GM19438 (cell line): ENCODE measurements around the gene ACR.

Source experiments
- ATAC-seq: cut with Tn5 transposase; IDR thresholded peaks from one replicate; pipeline ENCODE4 v1.9.1; 2021; ENCODE audit warnings: low read depth; ENCODE audit not compliant: unreplicated experiment

The ACR gene

DNA sequence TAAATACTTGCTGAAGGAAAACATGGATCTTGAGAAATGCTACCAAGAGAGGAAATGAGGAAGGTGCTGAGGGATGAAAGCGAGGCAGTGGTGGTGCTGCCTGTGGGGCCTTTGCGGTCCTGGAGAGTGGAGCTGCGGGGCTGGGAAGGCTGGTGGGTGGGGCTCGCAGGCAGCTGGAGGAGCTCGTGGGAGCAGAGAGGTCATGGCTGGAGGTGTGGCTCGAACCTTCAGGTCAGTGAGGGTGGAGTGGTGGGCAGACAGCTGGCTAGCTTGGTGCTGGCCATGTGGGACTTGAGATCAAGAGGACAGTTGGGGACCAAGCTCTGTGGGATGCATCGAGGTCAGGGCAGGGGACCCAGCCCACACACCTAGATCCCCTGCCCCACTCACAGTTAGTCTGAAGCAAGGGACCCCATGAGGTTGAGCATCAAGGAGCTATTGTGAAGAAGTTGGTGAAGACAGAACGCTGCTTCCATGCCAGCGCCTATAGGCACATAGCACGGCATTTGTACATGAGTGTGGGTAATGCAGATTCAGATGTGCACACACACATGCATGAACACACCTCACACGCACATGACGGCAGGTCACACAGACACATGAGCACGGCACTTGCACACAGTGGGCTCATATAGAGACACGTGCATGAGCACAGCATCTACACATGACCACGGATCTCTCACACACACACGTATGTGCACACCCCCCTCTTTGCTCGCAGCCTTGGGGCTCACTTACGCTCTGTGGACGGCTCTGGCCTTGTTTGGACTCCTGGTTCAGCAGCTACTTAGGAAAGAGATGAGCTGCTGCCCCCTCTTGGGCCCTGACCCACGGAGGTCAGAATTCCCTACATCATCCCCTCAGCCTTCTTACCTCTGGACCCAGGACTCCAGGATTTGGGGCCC is 34.9 kb upstream of the ACR start:
- no peak for ATAC-seq

DNA sequence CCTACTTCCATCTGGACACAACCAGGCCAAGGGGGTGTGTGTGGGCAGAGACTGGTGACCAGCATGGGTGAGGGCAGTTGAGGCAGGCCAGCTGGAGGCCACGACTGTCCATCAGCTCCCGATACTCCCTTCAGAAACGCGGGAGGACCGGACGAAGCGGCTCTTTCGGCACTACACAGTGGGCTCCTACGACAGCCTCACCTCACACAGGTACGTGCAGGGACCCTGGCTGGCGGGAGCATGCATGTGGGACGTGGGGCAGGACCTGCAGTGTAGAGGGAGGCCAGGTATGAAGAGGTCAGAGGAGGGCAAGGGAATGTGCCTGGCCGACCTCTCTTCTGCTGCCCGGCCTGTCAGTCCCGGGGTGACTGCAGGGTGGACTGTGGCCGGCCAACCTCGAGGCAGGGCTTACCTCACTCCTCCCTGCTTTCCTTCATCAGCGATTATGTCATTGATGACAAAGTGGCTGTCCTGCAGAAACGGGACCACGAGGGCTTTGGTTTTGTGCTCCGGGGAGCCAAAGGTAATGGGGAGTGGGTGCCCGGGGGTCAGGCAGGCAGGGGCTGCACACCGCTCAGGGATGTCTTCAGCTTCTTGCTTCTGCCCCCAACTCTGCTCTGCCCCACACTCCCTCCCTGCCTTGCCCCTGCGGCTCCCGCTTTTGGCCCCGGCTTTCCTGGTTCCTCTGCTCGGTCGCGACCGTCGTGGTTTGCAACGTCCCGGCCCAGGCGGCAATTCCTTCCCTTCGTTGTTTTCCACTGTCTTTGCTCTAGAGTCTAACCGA is 34.1 kb upstream of the ACR start:
- no peak for ATAC-seq

DNA sequence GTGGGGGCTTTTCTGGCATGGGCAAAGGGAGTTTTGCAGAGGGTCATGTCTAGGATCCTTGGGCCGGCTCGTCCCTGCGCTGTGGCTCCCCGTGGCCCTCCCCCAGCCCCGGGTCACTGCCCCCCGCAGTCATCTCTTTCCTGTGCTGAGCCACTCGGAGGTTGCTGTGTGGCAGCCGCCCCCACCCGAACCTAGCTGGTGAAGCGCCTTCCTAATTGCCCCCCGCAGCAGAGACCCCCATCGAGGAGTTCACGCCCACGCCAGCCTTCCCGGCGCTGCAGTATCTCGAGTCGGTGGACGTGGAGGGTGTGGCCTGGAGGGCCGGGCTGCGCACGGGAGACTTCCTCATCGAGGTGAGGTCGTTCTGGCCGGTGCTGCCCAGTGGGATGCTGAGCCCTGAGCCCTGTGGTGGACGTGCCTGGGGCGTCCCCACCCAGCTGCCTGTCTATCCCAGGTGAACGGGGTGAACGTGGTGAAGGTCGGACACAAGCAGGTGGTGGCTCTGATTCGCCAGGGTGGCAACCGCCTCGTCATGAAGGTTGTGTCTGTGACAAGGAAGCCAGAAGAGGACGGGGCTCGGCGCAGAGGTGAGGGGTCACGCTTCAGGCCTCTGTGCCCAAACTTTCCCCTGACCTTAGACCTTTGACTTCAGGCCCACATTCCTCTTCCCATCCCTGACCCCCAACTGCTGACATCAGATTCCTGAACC is 33.3 kb upstream of the ACR start:
- no peak for ATAC-seq

DNA sequence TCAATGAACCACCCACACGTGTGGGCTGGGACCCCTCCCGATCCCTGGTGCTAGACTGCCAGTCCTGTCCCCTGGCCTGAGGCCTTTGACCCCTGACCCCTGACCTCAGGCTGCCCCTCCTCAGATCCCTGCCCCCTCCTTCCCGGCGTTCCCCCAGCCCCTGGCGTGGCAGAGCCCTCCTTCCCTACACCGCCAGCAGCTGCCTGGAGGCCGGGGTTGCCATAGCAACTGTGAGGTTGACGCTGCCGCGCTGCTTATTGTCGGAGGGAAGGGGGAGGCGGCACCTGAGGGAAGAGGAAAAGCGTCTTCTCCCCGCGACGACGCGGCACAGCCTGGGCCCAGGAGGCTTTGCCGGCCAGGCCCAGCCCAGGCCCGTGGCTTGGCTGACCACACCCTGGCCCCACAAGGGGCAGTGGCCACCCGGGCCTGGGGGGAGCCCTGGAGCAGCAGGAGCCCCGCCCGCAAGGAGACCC is 32.7 kb upstream of the ACR start:
- ATAC-seq, result no peak

DNA sequence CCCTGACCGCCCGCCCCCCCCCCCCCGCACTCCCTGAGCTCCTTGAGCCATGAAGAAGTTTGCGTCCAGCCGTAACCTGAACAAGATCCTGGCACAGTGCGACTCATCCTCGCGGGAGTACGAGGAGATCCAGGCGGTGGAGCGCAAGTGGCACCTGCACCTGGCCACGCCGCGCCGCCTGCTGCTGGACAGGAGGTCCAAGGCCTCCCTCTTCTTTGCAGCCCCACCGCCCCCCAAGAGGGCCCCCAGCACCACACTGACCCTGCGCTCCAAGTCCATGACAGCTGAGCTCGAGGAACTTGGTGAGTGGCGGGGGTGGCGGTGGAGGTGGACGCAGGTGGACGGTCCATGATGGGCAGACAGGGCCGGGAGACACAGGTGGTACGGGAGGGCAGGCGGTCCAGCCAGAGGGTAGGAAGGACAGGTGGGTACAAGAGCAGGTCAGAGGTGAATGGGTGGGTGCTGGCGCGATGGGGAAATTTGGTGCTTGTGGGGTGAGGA is 32.1 kb upstream of the ACR start:
- ATAC-seq, result no peak

DNA sequence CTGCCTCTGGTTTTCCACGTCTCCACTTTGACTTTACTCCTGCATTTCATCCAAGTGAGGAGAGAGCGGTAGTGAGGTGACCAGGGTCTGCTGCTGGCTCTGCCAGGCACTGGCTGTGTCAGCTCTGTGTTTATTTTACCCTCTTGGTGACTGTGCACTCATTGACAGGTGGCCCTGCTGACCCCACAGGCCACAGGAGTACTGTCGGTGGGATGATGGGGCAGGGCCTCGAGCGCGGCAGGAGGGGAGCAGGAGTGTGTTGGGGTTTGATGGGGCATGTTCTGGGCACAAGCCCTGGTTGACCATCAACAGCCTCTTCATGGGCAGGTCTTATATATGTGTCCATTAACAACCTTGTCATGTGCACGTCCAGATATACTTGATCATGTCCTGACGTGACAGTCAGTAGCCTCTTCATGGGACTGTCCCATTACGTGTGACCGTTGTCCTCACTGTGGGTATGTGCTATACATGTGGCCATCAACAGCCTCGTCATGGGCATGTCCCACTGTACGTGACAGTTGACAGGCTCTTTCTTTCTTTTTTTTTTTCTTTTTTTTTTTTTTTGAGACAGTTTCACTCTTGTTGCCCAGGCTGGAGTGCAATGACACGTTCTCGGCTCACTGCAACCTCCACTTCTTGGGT is 31.4 kb upstream of the ACR start:
- no peak for ATAC-seq

DNA sequence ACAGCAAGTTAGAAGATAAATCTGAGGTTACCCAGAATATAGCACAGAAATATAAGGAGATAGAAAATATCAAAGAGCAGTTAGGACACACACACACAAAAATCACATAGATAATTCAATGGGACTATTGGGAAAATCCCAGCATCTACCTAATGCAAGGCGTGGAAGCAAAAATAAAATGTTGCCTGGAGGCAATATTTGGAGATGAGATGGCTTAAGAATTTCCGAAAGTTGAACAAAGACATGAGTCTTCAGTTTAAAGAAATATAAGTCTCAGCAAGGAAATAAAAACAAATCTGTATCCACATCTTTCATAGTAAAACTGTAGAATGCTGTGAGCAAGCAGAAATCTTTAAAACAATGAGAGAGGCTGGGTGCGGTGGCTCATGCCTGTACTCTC is 29.5 kb upstream of the ACR start:
- ATAC-seq, result no peak

DNA sequence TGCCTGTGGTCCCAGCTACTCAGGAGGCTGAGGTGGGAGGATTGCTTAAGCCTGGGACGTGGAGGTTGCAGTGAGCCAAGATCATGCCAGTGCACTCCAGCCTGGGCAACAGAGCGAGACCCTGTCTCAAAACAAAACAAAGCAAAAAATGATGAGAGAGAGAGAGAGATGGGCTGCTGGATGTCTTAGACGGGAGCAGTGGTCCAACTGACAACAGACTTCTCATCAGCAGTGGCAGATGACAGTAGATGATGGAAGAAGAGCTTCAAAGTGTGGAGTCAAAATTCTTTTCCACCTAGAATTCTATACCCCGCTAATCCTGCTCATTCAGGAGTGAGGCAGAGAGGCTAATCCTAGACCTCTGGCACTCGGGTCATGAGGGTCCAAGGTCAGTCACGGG is 29.0 kb upstream of the ACR start:
- ATAC-seq, result no peak

DNA sequence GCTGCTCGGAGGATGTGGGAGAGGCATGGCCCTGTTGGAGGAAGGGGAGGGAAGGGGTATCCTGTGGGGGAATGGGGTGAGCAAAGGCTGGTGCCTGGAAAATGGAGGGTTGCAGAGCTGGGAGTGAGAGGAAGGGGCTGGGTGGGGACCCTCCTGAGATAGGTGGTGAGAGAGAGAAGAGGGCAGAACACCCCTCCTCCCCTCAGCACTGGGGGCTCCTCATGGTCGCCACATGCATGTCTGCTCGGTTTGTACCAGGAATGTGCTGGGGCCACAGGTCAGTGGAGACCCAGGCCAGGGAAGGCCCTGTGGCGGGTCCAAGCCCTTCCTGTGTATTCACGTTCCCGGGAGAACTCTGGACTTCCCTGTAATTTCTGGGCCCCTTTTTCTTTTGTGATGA is 27.8 kb upstream of the ACR start:
- no peak for ATAC-seq

DNA sequence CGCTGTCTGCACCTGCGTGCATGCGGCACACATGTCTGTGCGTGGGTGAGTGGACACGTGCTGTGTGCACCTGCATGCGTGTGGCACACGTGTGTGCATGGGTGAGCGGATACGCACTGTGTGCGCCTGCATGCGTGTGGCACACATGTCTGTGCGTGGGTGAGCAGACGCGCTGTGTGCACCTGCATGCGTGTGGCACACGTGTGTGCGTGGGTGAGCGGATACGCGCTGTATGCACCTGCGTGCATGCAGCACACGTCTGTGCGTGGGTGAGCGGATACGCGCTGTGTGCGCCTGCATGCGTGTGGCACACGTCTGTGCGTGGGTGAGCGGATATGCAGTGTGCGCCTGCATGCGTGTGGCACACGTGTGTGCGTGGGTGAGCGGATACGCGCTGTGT is 27.1 kb upstream of the ACR start:
- ATAC-seq, result no peak

DNA sequence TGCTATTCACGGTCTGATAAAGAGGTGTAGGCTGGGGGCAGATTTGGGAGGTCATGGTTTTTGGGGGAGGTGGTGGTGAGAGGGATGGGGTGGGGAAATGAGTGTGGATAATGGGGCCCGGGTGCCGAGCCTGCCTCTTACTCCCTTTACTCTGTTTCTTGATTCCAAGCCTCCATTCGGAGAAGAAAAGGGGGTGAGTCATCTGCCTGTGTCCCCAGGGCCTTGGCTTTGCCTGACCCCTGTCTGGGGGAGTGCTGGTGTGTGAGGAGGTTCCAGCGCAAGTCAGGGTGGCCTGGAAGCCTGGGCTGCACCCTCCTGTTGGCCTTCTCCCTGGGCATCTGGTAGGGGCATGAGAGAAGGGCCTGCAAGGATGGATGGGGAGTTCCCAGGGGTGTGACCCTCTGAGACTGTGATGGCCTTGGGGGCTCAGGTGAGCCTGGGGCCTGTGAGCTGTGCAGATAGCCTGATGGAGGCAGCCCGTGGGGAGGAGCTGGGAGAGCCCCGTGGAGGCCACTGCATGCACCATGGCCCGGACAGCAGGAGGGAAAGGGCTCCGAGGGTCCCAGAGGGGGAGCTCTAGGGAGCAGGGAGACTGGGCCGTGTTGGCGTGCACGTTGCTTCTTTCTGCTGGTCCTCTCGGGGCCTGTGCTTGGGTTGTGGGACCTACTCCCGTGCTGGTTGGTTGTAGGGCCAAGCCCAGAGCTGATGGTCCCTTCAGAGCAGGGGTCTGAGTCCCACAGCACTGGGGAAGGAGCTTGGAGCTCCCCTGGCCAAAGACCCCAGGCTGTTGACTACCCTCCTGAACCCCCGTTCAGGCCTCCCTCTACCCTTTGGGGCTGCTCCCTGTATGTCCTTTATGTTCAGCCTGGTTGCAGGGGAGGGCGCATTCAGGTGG is 26.3 kb upstream of the ACR start:
- no peak for ATAC-seq

DNA sequence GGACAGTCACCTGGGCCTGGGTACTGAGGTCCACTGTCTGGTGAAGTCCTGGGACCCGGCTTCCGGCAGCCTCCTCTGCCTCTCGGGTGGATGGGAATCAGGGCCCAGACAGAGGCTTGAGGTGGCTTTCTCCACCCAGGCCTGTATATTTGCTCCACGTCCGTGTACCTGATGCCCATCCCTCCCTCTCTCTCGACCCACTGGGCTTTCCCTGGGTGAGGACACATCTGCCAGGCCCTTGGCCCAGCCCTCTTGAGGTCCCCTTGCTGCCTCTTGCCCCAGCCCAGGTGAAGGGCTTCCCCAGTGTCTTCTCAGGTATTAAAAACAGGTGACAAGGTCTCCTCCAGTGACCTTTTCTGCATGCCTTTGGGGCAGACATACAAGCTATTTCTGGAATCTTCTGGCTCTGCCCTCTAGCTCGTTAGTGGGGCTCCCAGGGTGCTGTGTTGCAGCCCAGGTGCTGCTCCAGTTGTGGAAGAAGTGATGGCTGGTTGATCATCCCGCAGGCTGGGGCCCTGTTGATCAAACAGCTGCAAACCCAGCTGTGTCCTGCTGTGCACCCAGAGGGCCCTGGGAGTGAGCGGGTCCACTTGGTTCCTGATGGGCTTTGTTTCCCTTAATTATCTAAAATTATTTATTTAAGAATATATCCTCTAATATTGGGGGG is 25.5 kb upstream of the ACR start:
- ATAC-seq, result no peak

DNA sequence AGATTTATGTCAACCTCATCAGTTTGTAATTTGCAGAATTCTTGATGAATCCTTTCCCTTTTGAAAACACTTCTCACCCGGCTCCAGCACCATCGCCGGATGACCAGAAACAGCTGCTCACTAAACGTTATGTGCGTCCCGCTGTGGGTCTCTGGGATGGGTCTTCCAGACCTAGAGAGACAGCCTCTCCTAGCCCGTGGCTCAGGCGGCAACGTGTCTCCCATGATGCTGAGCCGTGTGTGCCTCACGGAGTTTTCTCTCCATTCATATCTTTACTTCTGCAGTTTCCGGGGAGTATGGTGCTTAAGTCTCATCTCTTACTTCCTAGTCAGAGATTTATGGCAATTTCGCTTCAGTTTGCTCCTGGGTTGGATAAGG is 25.0 kb upstream of the ACR start:
- no peak for ATAC-seq

DNA sequence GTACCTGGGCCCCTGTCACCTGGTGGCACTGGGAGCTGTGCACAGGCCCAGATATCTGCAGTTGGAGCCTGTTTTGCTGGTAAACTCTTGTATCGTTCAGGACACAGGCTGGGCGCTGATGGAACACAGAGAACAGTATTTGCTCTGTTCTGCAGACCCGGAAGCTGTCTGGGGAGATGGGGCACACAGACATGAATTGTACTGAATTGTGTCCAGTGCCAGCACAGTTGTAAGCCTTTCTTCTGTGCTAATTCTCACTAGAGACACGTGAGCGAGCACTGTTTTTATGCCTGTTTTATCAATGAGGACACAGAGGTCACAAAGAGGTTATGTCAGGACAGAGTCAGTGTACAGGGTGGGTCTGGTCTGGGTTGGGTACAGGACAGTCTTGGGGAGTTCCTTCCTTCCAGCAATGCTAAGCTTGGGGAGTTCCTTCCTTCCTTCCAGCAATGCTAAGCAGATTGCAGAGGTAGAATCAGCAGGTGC is 24.4 kb upstream of the ACR start:
- ATAC-seq, result no peak

DNA sequence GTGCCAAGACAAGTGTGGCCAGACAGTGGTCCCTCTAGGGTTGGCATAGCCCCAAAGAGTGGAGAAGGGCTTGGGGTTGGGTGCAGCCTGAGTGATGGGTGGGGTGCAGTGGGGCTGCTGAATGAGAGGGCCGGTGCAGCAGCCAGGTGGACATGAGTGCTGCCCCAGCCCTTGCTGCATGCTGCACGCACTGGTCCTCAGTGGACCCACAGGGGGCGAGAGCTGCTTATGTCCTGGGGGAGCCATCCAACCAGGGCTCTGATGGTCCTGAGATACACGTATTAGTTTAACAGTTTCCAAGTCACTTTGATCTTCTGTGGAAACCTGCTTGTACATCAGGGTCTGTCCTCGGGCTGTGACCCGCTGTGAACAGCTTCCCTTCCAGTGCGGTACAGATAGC is 23.9 kb upstream of the ACR start:
- no peak for ATAC-seq

DNA sequence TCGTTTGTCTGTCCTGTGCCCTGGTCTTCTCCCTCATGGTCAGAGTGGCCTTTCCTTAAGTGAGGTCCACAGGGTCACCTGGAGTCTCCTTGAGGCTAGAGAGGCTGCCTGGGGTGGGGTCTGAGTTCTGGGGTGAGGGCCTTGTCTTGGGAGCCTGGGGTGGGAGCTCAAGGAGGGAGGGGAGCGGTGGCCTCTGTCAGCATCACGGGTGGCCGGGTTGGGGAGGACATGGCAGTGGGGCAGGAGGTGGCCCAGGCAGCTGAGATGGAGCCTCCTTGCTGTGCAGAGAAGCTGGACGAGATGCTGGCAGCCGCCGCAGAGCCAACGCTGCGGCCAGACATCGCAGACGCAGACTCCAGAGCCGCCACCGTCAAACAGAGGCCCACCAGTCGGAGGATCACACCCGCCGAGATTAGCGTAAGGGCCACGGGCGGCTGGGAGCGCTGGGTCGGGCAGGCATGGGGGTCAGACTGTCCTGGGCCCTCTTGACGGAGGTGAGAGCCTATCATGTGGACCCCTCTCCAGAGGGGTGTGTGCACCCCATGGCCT is 23.3 kb upstream of the ACR start:
- ATAC-seq, result no peak

DNA sequence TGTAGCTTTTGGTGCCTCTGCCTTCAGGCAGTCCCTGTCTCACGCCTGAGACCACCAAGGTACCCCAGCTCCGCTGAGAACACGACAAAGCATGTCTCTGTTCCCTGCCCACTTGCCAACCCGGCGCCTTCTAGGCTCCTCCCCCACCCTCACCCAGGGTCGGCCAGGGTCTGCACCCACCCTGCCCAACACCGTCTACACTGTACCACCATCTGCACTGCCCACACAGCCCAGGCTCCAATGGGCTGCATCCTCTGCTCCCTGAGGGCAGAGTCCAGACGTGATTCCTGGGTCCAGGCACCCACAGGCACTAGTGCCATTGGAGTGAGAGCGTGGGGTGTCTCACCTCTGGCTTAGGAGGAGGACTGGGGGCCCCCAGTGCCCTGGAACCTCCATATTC is 22.8 kb upstream of the ACR start:
- no peak for ATAC-seq

DNA sequence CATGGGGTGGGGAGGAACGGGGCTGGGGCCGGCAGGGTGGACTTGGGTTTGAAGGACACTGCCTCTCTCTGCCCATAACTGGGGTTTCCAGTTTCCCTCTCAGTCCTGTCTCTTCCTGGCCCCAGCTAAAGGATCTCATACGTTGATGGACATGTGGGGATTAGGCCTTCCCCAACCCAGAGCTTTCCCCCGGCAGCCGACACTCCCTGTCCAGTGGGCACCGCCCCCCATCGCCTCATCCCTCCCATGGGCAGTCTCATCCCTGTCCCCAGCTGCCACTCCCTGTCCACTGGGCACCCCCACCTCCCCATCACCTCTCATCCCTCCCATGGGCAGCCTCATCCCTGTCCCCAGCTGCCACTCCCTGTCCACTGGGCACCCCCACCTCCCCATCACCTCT is 22.2 kb upstream of the ACR start:
- ATAC-seq, result no peak
